GM12873 (cell line): ENCODE measurements around the gene SCAF11.

Experiments used
- CTCF ChIP-seq: IDR thresholded peaks from 2 replicates; pipeline ENCODE4 v1.5.1; 2012; ENCODE audit warnings: low read depth, mild to moderate bottlenecking, moderate library complexity, low read length, control low read depth; ENCODE audit not compliant: insufficient read depth; ENCODE audit errors: missing control alignments

Gene SCAF11

GRCh38 chr12:45887544-45887943 is 102.8 kb downstream of the SCAF11 start:
- no peak for TF ChIP-seq CTCF

GRCh38 chr12:45886685-45887084 is 103.7 kb downstream of the SCAF11 start:
- TF ChIP-seq CTCF: no peak

GRCh38 chr12:45883187-45883586 is 107.2 kb downstream of the SCAF11 start:
- no peak for TF ChIP-seq CTCF

GRCh38 chr12:45880533-45880932 is 109.8 kb downstream of the SCAF11 start:
- TF ChIP-seq CTCF: no peak

GRCh38 chr12:45879363-45879895 is 110.9 kb downstream of the SCAF11 start:
- no peak for TF ChIP-seq CTCF

- no peak for TF ChIP-seq CTCF
These were observed 111.6 kb downstream of the SCAF11 start for GRCh38 chr12:45878630-45879255.

GRCh38 chr12:45877069-45877468 is 113.3 kb downstream of the SCAF11 start:
- TF ChIP-seq CTCF: no peak
